Endothelial cell of umbilical vein (primary cell): ENCODE data around the gene KCNH1. TPM values are rescaled to one million over a fixed set of nuclear protein-coding genes. Genes with fewer than 3 reads are reported as not detected.

Experiments used
- BruUV-seq: library from RNA; stranded (reverse); fragments of 400-500 nt; replicated peaks from 2 replicates; lab custom pipeline; 2021; lab: Mats Ljungman, UMichigan
- CTCF ChIA-PET: fragments of 300-600, 350-600 bp; sonication (Branson Sonifier 250); formaldehyde crosslinking; loops from one replicate; lab custom pipeline; 2021; ENCODE audit warnings: antibody characterized with exemption, inconsistent platforms; lab: Charles Lee
- POLR2A ChIA-PET: fragments of 300-600, 350-600 bp; sonication (Branson Sonifier 250); formaldehyde crosslinking; loops from one replicate; lab custom pipeline; 2021; ENCODE audit warnings: antibody characterized with exemption, inconsistent platforms; lab: Charles Lee
- DNase-seq: peaks from one replicate; pipeline ENCODE4 v3.0.0-alpha.2; 2011; ENCODE audit warnings: low read depth, low spot score
- FAIRE-seq: peaks from 2 replicates; lab custom pipeline; 2011; peaks lifted over from hg19 to GRCh38; lab: Jason Lieb, UNC
- H2AFZ ChIP-seq: 2 replicates; pipeline ENCODE4 v1.6.0; 2012; ENCODE audit warnings: low read depth, low read length, control low read depth, inconsistent platforms
- H3K27ac ChIP-seq: 2 replicates; pipeline ENCODE4 v1.5.1; 2011; ENCODE audit warnings: low read depth, mild to moderate bottlenecking, control low read depth, low read length, moderate library complexity; ENCODE audit not compliant: insufficient read depth
- H3K27me3 ChIP-seq, 2 experiments: 2 replicates each; pipeline versions ENCODE4 v1.6.0 to v1.6.1; 2011; ENCODE audit warnings: low read length in 2 of 2, mixed read lengths in 1 of 2; ENCODE audit not compliant: control insufficient read depth in 2 of 2, insufficient read depth in 2 of 2
- H3K36me3 ChIP-seq, 2 experiments: 2 replicates in 1 of 2; 3 replicates in 1 of 2; pipeline ENCODE4 v1.5.1; 2011; ENCODE audit warnings: low read length in 2 of 2, mild to moderate bottlenecking in 1 of 2, moderate library complexity in 1 of 2; ENCODE audit not compliant: control insufficient read depth in 2 of 2, insufficient read depth in 2 of 2; ENCODE audit errors: extremely low read depth in 1 of 2
- H3K4me1 ChIP-seq: 3 replicates; pipeline ENCODE4 v1.5.1; 2011; ENCODE audit warnings: mild to moderate bottlenecking, low read length; ENCODE audit not compliant: control insufficient read depth, insufficient read depth; ENCODE audit errors: extremely low read depth
- H3K4me2 ChIP-seq: 2 replicates; pipeline ENCODE4 v1.6.1; 2011; ENCODE audit warnings: low read length, control low read depth, mixed read lengths; ENCODE audit not compliant: insufficient read depth
- H3K4me3 ChIP-seq, 3 experiments: fragments of 200-600 bp in 1 of 3; sonication (generic), shearing (Covaris generic) in 1 of 3; replicated peaks in 1 of 3; 2 replicates each; pipeline ENCODE4 v1.5.1; 2011 to 2016; ENCODE audit warnings: control low read depth in 3 of 3, low read length in 3 of 3, mild to moderate bottlenecking in 2 of 3, inconsistent platforms in 1 of 3, low read depth in 1 of 3, moderate library complexity in 1 of 3; ENCODE audit not compliant: insufficient read depth in 1 of 3
- H3K79me2 ChIP-seq: 2 replicates; pipeline ENCODE4 v1.6.0; 2012; ENCODE audit warnings: low read length, inconsistent platforms; ENCODE audit not compliant: control insufficient read depth, insufficient read depth
- H3K9ac ChIP-seq: replicated peaks from 2 replicates; pipeline ENCODE3; 2011; ENCODE audit warnings: low read length, control low read depth; ENCODE audit not compliant: insufficient read depth; ENCODE audit errors: extremely low read depth
- H3K9me1 ChIP-seq: replicated peaks from 3 replicates; pipeline ENCODE4 v1.6.0; 2011; ENCODE audit warnings: mild to moderate bottlenecking, low read length; ENCODE audit not compliant: control insufficient read depth, insufficient read depth; ENCODE audit errors: extremely low read depth
- H3K9me3 ChIP-seq: replicated peaks from 2 replicates; pipeline ENCODE4 v1.5.1; 2012; ENCODE audit warnings: low read length, inconsistent platforms; ENCODE audit not compliant: control insufficient read depth, insufficient read depth
- H4K20me1 ChIP-seq: replicated peaks from 2 replicates; pipeline ENCODE3; 2011; ENCODE audit warnings: mild to moderate bottlenecking, low read length; ENCODE audit not compliant: control insufficient read depth, insufficient read depth; ENCODE audit errors: extremely low read depth
- EZH2 ChIP-seq: IDR thresholded peaks from 2 replicates; pipeline ENCODE4 v1.6.1; 2012; ENCODE audit warnings: borderline replicate concordance, low read depth, mild to moderate bottlenecking, moderate library complexity, low read length, inconsistent platforms; ENCODE audit not compliant: severe bottlenecking
- FOS ChIP-seq: IDR thresholded peaks from 2 replicates; pipeline ENCODE4 v1.6.1; 2011; ENCODE audit warnings: mild to moderate bottlenecking, low read length, moderate library complexity, borderline replicate concordance; ENCODE audit not compliant: insufficient read depth
- GATA2 ChIP-seq: IDR thresholded peaks from 2 replicates; pipeline ENCODE4 v1.7.0; 2011; ENCODE audit warnings: low read depth, mild to moderate bottlenecking, moderate library complexity, mixed read lengths, low read length; ENCODE audit not compliant: insufficient read length, insufficient read depth
- JUN ChIP-seq: IDR thresholded peaks from 2 replicates; pipeline ENCODE4 v1.6.1; 2011; ENCODE audit warnings: borderline replicate concordance, low read depth; ENCODE audit not compliant: insufficient read length, insufficient read depth
- MYC ChIP-seq: IDR thresholded peaks from one replicate; pipeline ENCODE4 v1.6.1; 2011; ENCODE audit warnings: mild to moderate bottlenecking, low read depth, low read length
- POLR2A ChIP-seq: IDR thresholded peaks from 2 replicates; pipeline ENCODE4 v1.6.1; 2012; ENCODE audit warnings: low read depth, mild to moderate bottlenecking, control low read depth, low read length
- POLR2AphosphoS5 ChIP-seq: IDR thresholded peaks from 2 replicates; pipeline ENCODE4 v1.6.1; 2012; ENCODE audit warnings: low read depth, mild to moderate bottlenecking, control low read depth, low read length, moderate library complexity; ENCODE audit not compliant: insufficient read depth
- dilution Hi-C: fragments of 300-500 bp; cut with MboI; formaldehyde crosslinking; loops from one replicate; pipeline ENCODE4 v1.15.0; 2019; ENCODE audit warnings: low sequenced_read_pairs; ENCODE audit not compliant: extremely low pct_ligation_motif_present
- intact Hi-C: fragments of 100-400 bp; cut with micrococcal nuclease; formaldehyde crosslinking; loops from one replicate; pipeline ENCODE4 v1.10.0; 2022
- polyA plus RNA-seq, 4 experiments: library from polyadenylated mRNA; depleted of rRNA in 3 of 4; stranded (reverse) in 3 of 4; unstranded in 1 of 4; fragments of >200 nt; gene quantifications; 2 replicates each; pipeline versions ENCODE4 v1.2.1 to v1.2.3, GENCODE V29; 2011 to 2012; ENCODE audit warnings: missing spikeins in 1 of 4
- total RNA-seq: library from RNA; stranded (reverse); gene quantifications from 2 replicates; pipeline ENCODE4 v1.2.3, GENCODE V29; 2021
- TF ChIP-seq, protein P1 (sequence below): IDR thresholded peaks from 2 replicates; pipeline ENCODE4 v1.6.1; 2011; ENCODE audit not compliant: insufficient read depth, insufficient read length
- TF ChIP-seq, protein P2 (sequence below), 2 donors: IDR thresholded peaks; 1 replicate in 1 of 2; 2 replicates in 1 of 2; pipeline ENCODE4 v1.5.1; 2011; ENCODE audit warnings: low read length in 2 of 2, mild to moderate bottlenecking in 2 of 2, moderate library complexity in 2 of 2, control low read depth in 1 of 2, inconsistent platforms in 1 of 2, low read depth in 1 of 2; ENCODE audit not compliant: insufficient read depth in 1 of 2; ENCODE audit errors: extremely low read depth in 1 of 2

KCNH1 gene
- total and polyA plus RNA-seq, 2 donors (not counting 3 experiments of a cell fraction or from before 2014, with no cell fraction given), result not detected

DNA sequence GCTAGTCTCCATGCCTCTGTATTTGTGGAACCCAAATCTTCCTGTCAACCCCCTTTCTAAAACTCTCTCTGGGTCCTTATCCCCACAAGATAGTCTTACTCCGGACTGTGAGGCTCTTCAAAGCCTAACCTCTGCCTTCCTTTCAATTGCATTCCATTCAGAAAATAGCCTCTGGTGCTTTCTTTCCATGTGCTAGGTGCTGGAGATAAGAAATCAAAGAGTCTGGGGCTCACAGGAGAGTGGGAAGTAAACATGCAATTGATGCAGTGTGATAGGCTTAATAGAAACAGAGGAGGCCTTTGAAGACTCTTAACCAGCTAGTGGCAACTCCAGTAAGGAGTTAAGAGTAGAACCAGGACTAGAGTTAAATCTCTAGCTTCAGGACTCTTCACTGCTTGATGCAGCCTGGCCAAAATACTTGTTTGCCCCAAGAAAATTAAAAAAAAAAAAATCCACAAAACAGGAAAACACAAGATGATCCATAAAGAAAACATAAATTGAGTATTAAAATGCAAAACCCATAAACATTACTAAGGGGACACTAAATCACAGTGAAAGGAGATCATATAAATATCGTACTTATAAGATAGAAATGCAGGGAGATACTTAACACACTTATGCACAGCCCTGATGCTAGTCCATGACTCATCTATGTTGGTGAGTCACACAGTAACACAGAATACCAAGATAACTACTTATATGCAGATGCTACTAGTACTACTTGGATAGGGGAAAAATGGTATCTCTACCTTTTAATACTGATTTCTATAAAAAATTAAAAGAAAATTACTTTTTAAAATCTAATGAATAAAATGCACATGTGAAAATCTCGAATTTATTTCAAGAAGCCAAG is 341.5 kb downstream of the KCNH1 start:
- no peak for FAIRE-seq
- Histone ChIP-seq H3K9me3 (peaks cover 3% of the 10 kb centered on the region), H4K20me1 (no peaks in the 10 kb centered on the region), H3K4me2 (no peak overlapping the region), H3K36me3 (no peaks in the 10 kb centered on the region), H3K9me1 (no peaks in the 10 kb centered on the region), H3K4me1 (no peaks in the 10 kb centered on the region), H3K79me2 (no peaks in the 10 kb centered on the region), H2AFZ (no peak overlapping the region), H3K4me3 (no peak overlapping the region), H3K27ac (no peak overlapping the region), H3K9ac (no peak overlapping the region), H3K27me3 (no peaks in the 10 kb centered on the region)
- ChIA-PET POLR2A (no interaction called here), CTCF (no interaction called here)
- intact Hi-C loops, result no loop called here
- TF ChIP-seq POLR2A, result no peak
- no peak for TF ChIP-seq MYC
- TF ChIP-seq, protein P1, sequence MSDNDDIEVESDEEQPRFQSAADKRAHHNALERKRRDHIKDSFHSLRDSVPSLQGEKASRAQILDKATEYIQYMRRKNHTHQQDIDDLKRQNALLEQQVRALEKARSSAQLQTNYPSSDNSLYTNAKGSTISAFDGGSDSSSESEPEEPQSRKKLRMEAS, result no peak
- no peak for TF ChIP-seq POLR2AphosphoS5
- no peak for TF ChIP-seq GATA2
- no peak for TF ChIP-seq JUN
- no peak for TF ChIP-seq EZH2
- TF ChIP-seq, protein P2, sequence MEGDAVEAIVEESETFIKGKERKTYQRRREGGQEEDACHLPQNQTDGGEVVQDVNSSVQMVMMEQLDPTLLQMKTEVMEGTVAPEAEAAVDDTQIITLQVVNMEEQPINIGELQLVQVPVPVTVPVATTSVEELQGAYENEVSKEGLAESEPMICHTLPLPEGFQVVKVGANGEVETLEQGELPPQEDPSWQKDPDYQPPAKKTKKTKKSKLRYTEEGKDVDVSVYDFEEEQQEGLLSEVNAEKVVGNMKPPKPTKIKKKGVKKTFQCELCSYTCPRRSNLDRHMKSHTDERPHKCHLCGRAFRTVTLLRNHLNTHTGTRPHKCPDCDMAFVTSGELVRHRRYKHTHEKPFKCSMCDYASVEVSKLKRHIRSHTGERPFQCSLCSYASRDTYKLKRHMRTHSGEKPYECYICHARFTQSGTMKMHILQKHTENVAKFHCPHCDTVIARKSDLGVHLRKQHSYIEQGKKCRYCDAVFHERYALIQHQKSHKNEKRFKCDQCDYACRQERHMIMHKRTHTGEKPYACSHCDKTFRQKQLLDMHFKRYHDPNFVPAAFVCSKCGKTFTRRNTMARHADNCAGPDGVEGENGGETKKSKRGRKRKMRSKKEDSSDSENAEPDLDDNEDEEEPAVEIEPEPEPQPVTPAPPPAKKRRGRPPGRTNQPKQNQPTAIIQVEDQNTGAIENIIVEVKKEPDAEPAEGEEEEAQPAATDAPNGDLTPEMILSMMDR (IDR thresholded peaks at IDR 0.05; ENCODE audit: extremely low read depth in 1 of 2, insufficient read depth in 1 of 2, low read depth in 1 of 2, low read length in 2 of 2), result no peak
- no peak for TF ChIP-seq FOS
- DNase-seq, result no peak
- dilution Hi-C loops, result no loop called here
- BruUV-seq, result no TSS peak
